DND-41 (cell line): ENCODE measurements around the gene NACC2.
A peak's percentile ranks its signal among the peaks of the same experiment; 100 is the strongest.

Experiments
- ATAC-seq: fragments of 200-7000 bp; cut with Tn5 transposase; 3 replicates; pipeline ENCODE4 v1.9.1; 2021; ENCODE audit warnings: low read depth; ENCODE audit not compliant: insufficient read depth
- DNase-seq: peaks from one replicate; pipeline ENCODE4 v3.0.0-alpha.2; 2020
- H2AFZ ChIP-seq: 2 replicates; pipeline ENCODE4 v1.6.0; 2012; ENCODE audit warnings: low read depth, low read length
- H3K27ac ChIP-seq: 2 replicates; pipeline ENCODE4 v1.5.1; 2012; ENCODE audit warnings: low read length, inconsistent platforms
- H3K27me3 ChIP-seq: fragments of 200-600 bp; sonication (generic); 2 replicates; pipeline ENCODE4 v1.6.0; 2012; ENCODE audit warnings: low read length, mild to moderate bottlenecking, inconsistent platforms; ENCODE audit not compliant: insufficient read depth, poor library complexity
- H3K36me3 ChIP-seq: 2 replicates; pipeline ENCODE4 v1.5.1; 2012; ENCODE audit warnings: low read length, inconsistent platforms; ENCODE audit not compliant: insufficient read depth
- H3K4me1 ChIP-seq: 2 replicates; pipeline ENCODE4 v1.5.1; 2012; ENCODE audit warnings: mild to moderate bottlenecking, low read length; ENCODE audit not compliant: insufficient read depth
- H3K4me2 ChIP-seq: 2 replicates; pipeline ENCODE4 v1.6.0; 2012; ENCODE audit warnings: mild to moderate bottlenecking, moderate library complexity, low read length, inconsistent platforms; ENCODE audit not compliant: insufficient read depth
- H3K4me3 ChIP-seq, 2 experiments: fragments of 200-600 bp in 1 of 2; shearing (Covaris generic) in 1 of 2; 2 replicates each; pipeline ENCODE4 v1.5.1; 2012 to 2016; ENCODE audit warnings: inconsistent platforms in 2 of 2, low read length in 2 of 2, mild to moderate bottlenecking in 2 of 2, low read depth in 1 of 2, moderate library complexity in 1 of 2
- H3K79me2 ChIP-seq: 2 replicates; pipeline ENCODE4 v1.6.0; 2012; ENCODE audit warnings: low read length, inconsistent platforms; ENCODE audit not compliant: insufficient read depth
- H3K9ac ChIP-seq: 2 replicates; pipeline ENCODE4 v1.6.0; 2012; ENCODE audit warnings: low read depth, mild to moderate bottlenecking, inconsistent platforms, low read length, moderate library complexity
- H3K9me3 ChIP-seq: 2 replicates; pipeline ENCODE4 v1.5.1; 2012; ENCODE audit warnings: low read length, moderate library complexity, mild to moderate bottlenecking, inconsistent platforms; ENCODE audit not compliant: insufficient read depth, severe bottlenecking
- H4K20me1 ChIP-seq: 2 replicates; pipeline ENCODE4 v1.6.0; 2012; ENCODE audit warnings: low read length; ENCODE audit not compliant: insufficient read depth
- EZH2 ChIP-seq: IDR thresholded peaks from 3 replicates; pipeline ENCODE4 v1.6.1; 2012; ENCODE audit warnings: borderline replicate concordance, low read depth, mild to moderate bottlenecking, moderate library complexity, low read length, inconsistent platforms; ENCODE audit not compliant: severe bottlenecking
- TF ChIP-seq, protein P1 (sequence below): IDR thresholded peaks from 2 replicates; pipeline ENCODE4 v1.5.1; 2012; ENCODE audit warnings: borderline replicate concordance, low read length, moderate library complexity, mild to moderate bottlenecking; ENCODE audit not compliant: poor library complexity, severe bottlenecking; ENCODE audit errors: extremely low read depth

NACC2 gene

GRCh38 chr9:135979547-135980166 is 115.4 kb downstream of the NACC2 start:
- no peak overlapping the region for H3K9ac ChIP-seq
- TF ChIP-seq EZH2: no peak
- TF ChIP-seq, protein P1, sequence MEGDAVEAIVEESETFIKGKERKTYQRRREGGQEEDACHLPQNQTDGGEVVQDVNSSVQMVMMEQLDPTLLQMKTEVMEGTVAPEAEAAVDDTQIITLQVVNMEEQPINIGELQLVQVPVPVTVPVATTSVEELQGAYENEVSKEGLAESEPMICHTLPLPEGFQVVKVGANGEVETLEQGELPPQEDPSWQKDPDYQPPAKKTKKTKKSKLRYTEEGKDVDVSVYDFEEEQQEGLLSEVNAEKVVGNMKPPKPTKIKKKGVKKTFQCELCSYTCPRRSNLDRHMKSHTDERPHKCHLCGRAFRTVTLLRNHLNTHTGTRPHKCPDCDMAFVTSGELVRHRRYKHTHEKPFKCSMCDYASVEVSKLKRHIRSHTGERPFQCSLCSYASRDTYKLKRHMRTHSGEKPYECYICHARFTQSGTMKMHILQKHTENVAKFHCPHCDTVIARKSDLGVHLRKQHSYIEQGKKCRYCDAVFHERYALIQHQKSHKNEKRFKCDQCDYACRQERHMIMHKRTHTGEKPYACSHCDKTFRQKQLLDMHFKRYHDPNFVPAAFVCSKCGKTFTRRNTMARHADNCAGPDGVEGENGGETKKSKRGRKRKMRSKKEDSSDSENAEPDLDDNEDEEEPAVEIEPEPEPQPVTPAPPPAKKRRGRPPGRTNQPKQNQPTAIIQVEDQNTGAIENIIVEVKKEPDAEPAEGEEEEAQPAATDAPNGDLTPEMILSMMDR: no peak
- ATAC-seq (no peak), DNase-seq (no peak)
- no peaks in the 10 kb centered on the region for H3K36me3 ChIP-seq
- H3K4me1 ChIP-seq: no peaks in the 10 kb centered on the region
- H3K4me2 ChIP-seq: no peak overlapping the region
- no peaks in the 10 kb centered on the region for H3K79me2 ChIP-seq
- peaks cover 8% of the 10 kb centered on the region for H3K27me3 ChIP-seq
- no peaks in the 10 kb centered on the region for H3K9me3 ChIP-seq
- H3K27ac ChIP-seq: no peak overlapping the region
- no peaks in the 10 kb centered on the region; the same call in 1 of the 2 replicates for H4K20me1 ChIP-seq
- no peak overlapping the region for H3K4me3 ChIP-seq
- H2AFZ ChIP-seq: no peak overlapping the region

DNA sequence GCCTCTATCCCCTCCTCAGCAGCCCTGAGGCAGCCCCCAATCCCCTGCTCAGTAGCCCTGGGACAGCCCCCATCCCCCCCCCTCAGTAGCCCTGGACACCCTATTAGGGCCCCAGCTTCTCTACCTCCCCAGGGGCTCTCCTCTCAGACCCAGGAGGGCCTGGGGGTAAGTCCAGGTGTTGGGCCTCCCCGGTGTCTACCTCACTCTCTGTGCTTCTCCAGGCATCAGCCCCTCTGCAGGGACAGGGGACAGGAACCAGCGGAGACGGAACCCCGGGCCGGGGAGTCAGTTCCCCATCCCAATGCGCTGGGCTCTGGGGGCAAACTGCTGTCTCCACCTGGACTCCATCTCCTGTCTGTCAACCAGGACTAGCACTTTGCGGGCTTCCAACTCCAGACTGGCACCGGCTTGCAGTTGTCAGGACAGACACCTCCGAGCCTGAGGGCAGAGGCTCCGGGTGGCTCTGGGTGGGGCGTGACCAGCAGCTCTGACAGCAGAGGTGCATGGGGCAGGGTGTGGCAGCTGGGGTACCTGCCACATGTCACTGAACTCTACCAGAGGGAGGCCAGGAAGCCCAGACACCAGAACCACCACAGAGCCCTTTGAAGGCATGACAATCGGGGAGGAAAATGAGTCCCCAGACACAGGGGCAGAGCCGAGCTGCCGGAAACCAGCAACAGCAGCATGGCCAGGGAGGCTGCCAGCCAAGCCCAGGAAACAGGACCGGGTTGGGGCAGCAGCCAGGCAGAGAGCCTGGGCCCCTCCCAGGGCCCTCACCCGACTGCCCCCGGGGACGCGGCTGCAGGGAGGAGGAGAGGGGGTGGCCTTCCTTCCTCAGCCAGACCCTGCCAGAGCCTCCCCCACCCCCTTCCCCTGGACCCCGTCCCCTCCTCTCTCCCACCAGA is 116.2 kb downstream of the NACC2 start:
- DNase-seq (peak; percentile 24), ATAC-seq (peak; percentile 54)
- Histone ChIP-seq H3K27ac (no peak overlapping the region), H3K4me1 (no peaks in the 10 kb centered on the region), H3K9ac (no peak overlapping the region), H4K20me1 (no peaks in the 10 kb centered on the region; the same call in 1 of the 2 replicates), H3K4me2 (no peak overlapping the region), H3K36me3 (no peaks in the 10 kb centered on the region), H3K9me3 (no peaks in the 10 kb centered on the region), H3K4me3 (no peak overlapping the region), H3K79me2 (no peaks in the 10 kb centered on the region), H3K27me3 (peaks cover 5% of the 10 kb centered on the region), H2AFZ (no peak overlapping the region)
- TF ChIP-seq EZH2: no peak
- TF ChIP-seq, protein P1: no peak

GRCh38 chr9:135976944-135977343 is 118.1 kb downstream of the NACC2 start:
- TF ChIP-seq EZH2: no peak
- TF ChIP-seq, protein P1: no peak
- H3K4me2 ChIP-seq: no peak overlapping the region
- H3K4me1 ChIP-seq: no peaks in the 10 kb centered on the region
- no peak overlapping the region for H3K27ac ChIP-seq
- peaks cover 5% of the 10 kb centered on the region for H3K27me3 ChIP-seq
- H3K36me3 ChIP-seq: no peaks in the 10 kb centered on the region
- no peaks in the 10 kb centered on the region for H3K79me2 ChIP-seq
- no peak overlapping the region for H3K9ac ChIP-seq
- DNase-seq: no peak
- H4K20me1 ChIP-seq: peaks cover 7% of the 10 kb centered on the region
- no peak overlapping the region for H3K4me3 ChIP-seq
- H3K9me3 ChIP-seq: no peaks in the 10 kb centered on the region
- H2AFZ ChIP-seq: no peak overlapping the region
- no peak for ATAC-seq
